ENCODE data around the gene RGS19. TPM values are rescaled to one million over a fixed set of nuclear protein-coding genes. Genes with fewer than 3 reads are reported as not detected.
A peak's percentile ranks its signal among the peaks of the same experiment; 100 is the strongest.

The RGS19 gene
- total RNA-seq, 1 donor from 2014 or later = 9.5 TPM

GRCh38 chr20:64083804-64084684 lies 4.7 kb upstream of the RGS19 start, which contains the start of gene LKAAEAR1:
TSS of gene LKAAEAR1 (minus strand) at chr20:64084398. CDS start at chr20:64084219, 179 bp downstream.
- peak; percentile 3 for TF ChIP-seq CTCF (conservative IDR thresholded peaks at IDR 0.05)
- Mint-ChIP-seq H3K27ac (no peak within 1 kb of the TSS), H3K9me3 (no peaks in the 10 kb centered on the region), H3K36me3 (no peaks in the 10 kb centered on the region), H3K4me1 (ENCODE audit: unreplicated experiment) (peaks cover 19% of the 10 kb centered on the region), H3K4me3 (peak within 1 kb of the TSS; percentile 92), H3K27me3 (peaks cover 63% of the 10 kb centered on the region)
- DNase-seq (ENCODE audit: extremely low spot score, unreplicated experiment) = no peak

GRCh38 chr20:64083378-64083803 lies 4.1 kb upstream of the RGS19 start:
- H3K4me1 Mint-ChIP-seq (ENCODE audit: unreplicated experiment) = peaks cover 22% of the 10 kb centered on the region
- H3K36me3 Mint-ChIP-seq = no peaks in the 10 kb centered on the region
- no peak for DNase-seq (ENCODE audit: extremely low spot score, unreplicated experiment)
- H3K4me3 Mint-ChIP-seq = peak overlapping the region; percentile 76
- peaks cover 57% of the 10 kb centered on the region for H3K27me3 Mint-ChIP-seq
- no peak overlapping the region for H3K27ac Mint-ChIP-seq
- no peaks in the 10 kb centered on the region for H3K9me3 Mint-ChIP-seq
- peak; percentile 75 for TF ChIP-seq CTCF (conservative IDR thresholded peaks at IDR 0.05)

- peaks cover 22% of the 10 kb centered on the region for H3K4me1 Mint-ChIP-seq (ENCODE audit: unreplicated experiment)
- DNase-seq (ENCODE audit: extremely low spot score, unreplicated experiment) = no peak
- H3K4me3 Mint-ChIP-seq = peak overlapping the region; percentile 76
- no peak for TF ChIP-seq CTCF (conservative IDR thresholded peaks at IDR 0.05)
- peaks cover 52% of the 10 kb centered on the region for H3K27me3 Mint-ChIP-seq
- no peaks in the 10 kb centered on the region for H3K36me3 Mint-ChIP-seq
- no peak overlapping the region for H3K27ac Mint-ChIP-seq
- no peaks in the 10 kb centered on the region for H3K9me3 Mint-ChIP-seq
Observed at GRCh38 chr20:64082820-64083377, 3.6 kb upstream of the RGS19 start.

DNA sequence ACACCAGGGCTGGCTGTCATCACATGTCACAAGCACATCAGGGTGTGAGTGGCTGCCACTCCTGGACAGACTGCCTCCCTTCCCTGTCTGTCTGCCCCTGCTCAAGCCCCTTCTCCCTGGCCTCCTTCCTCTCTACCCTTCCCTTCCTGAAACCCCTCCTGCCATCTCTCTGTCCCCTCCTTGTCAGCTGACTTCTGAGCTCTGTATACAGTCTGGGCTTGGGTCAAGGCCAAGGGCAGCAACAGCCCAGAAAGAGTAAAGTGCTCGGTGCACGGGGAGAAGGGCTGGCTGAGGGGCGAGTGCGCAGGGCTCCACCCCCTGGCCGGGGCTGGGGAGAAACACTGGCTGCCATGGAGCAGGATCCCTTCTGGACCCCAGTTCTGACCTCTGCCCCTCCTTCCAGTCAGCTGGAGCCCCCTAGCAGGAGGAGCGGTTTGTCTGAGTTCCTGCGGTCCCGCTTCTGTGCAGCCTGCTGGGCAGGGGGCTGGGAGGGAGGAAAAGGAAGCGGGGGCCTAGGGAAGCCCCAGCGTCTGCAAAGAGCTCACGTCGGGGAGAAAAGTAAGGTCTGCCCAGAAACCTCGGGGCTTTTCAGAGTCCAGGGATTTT lies 2.9 kb upstream of the RGS19 start:
- DNase-seq (ENCODE audit: extremely low spot score, unreplicated experiment) = no peak
- Mint-ChIP-seq H3K9me3 (no peaks in the 10 kb centered on the region), H3K27me3 (peaks cover 48% of the 10 kb centered on the region)

GRCh38 chr20:64081624-64081964 lies 2.3 kb upstream of the RGS19 start:
- Mint-ChIP-seq H3K27me3 (peaks cover 45% of the 10 kb centered on the region), H3K36me3 (no peaks in the 10 kb centered on the region)

More for the DNA sequence above, 2.9 kb upstream of the RGS19 start:
- Mint-ChIP-seq H3K36me3 (no peaks in the 10 kb centered on the region), H3K4me3 (peak overlapping the region; percentile 67), H3K4me1 (ENCODE audit: unreplicated experiment) (peaks cover 22% of the 10 kb centered on the region), H3K27ac (no peak overlapping the region)
- no peak for TF ChIP-seq CTCF (conservative IDR thresholded peaks at IDR 0.05)

More at GRCh38 chr20:64081624-64081964, 2.3 kb upstream of the RGS19 start:
- peaks cover 22% of the 10 kb centered on the region for H3K4me1 Mint-ChIP-seq (ENCODE audit: unreplicated experiment)
- peak overlapping the region; percentile 58 for H3K4me3 Mint-ChIP-seq
- H3K27ac Mint-ChIP-seq = no peak overlapping the region
- no peaks in the 10 kb centered on the region for H3K9me3 Mint-ChIP-seq
- DNase-seq (ENCODE audit: extremely low spot score, unreplicated experiment) = no peak
- TF ChIP-seq CTCF (conservative IDR thresholded peaks at IDR 0.05) = no peak
